K562 (cell line): ENCODE results near the gene DLK2. TPM values are rescaled to one million over a fixed set of nuclear protein-coding genes. Genes with fewer than 3 reads are reported as not detected.

Experiments
- ATAC-seq: fragments of 200-7000 bp; cut with Tn5 transposase; 3 replicates; pipeline ENCODE4 v1.9.1; 2020; ENCODE audit warnings: moderate library complexity
- BruUV-seq: library from RNA; stranded (reverse); fragments of 400-500 nt; replicated peaks from 2 replicates; lab custom pipeline; 2021; lab: Mats Ljungman, UMichigan
- CTCF ChIA-PET: fragments of 300-600 bp; formaldehyde crosslinking; extraction: SDS; loops from one replicate; lab custom pipeline; 2021; ENCODE audit warnings: low intra/inter-chr PET ratio; lab: Yijun Ruan, JAX
- POLR2A ChIA-PET: fragments of 300-600, 350-650 bp; sonication (Branson Sonifier 250); formaldehyde crosslinking; extraction: SDS; loops from one replicate; lab custom pipeline; 2021; ENCODE audit warnings: antibody characterized with exemption, inconsistent platforms; lab: Yijun Ruan, JAX
- DNase-seq, 4 experiments: peaks; one replicate each; pipeline versions ENCODE4 v3.0.0 to v3.0.0-alpha.2; 2011 to 2018; ENCODE audit warnings: low spot score in 3 of 4, mixed read lengths in 3 of 4; ENCODE audit errors: extremely low read depth in 1 of 4
- FAIRE-seq: peaks from 2 replicates; lab custom pipeline; 2011; peaks lifted over from hg19 to GRCh38; lab: Jason Lieb, UNC
- H2AFZ ChIP-seq: 2 replicates; pipeline ENCODE4 v1.6.0; 2011; ENCODE audit warnings: low read depth, low read length, control low read depth, inconsistent platforms
- H3K27ac ChIP-seq: fragments of 200-600 bp; 3 replicates; pipeline ENCODE4 v1.8.0; 2011; ENCODE audit warnings: low read depth, mild to moderate bottlenecking, control low read depth, inconsistent platforms, low read length, moderate library complexity, mixed read lengths; ENCODE audit errors: extremely low read depth
- H3K27me3 ChIP-seq, 2 experiments: fragments of 300-600 bp in 1 of 2; 2 replicates in 1 of 2; 3 replicates in 1 of 2; pipeline versions ENCODE4 v1.6.0 to v1.8.0; 2011; ENCODE audit warnings: inconsistent platforms in 2 of 2, low read length in 2 of 2, mild to moderate bottlenecking in 1 of 2, mixed read lengths in 1 of 2, moderate library complexity in 1 of 2; ENCODE audit not compliant: control insufficient read depth in 2 of 2, insufficient read depth in 2 of 2
- H3K36me3 ChIP-seq: fragments of 300-600 bp; 3 replicates; pipeline ENCODE4 v1.8.0; 2011; ENCODE audit warnings: mild to moderate bottlenecking, low read length, inconsistent platforms; ENCODE audit not compliant: control insufficient read depth, insufficient read depth
- H3K4me1 ChIP-seq, 2 experiments: fragments of 200-600 bp in 1 of 2; replicated peaks in 1 of 2; 2 replicates in 1 of 2; 3 replicates in 1 of 2; pipeline versions ENCODE4 v1.5.1 to v1.8.0; 2011; ENCODE audit warnings: inconsistent platforms in 2 of 2, low read length in 2 of 2, mild to moderate bottlenecking in 1 of 2, mixed read lengths in 1 of 2, moderate library complexity in 1 of 2; ENCODE audit not compliant: control insufficient read depth in 2 of 2, insufficient read depth in 2 of 2
- H3K4me2 ChIP-seq: 2 replicates; pipeline ENCODE4 v1.6.1; 2011; ENCODE audit warnings: low read length, control low read depth, inconsistent platforms, mixed read lengths; ENCODE audit not compliant: insufficient read depth
- H3K4me3 ChIP-seq: fragments of 200-600 bp; sonication (generic), shearing (Covaris generic); 2 replicates; pipeline ENCODE4 v1.5.1; 2016; ENCODE audit warnings: control low read depth, inconsistent platforms
- H3K79me2 ChIP-seq: fragments of 200-600 bp; 3 replicates; pipeline ENCODE4 v1.8.0; 2011; ENCODE audit warnings: low read length, inconsistent platforms; ENCODE audit not compliant: control insufficient read depth, insufficient read depth
- H3K9ac ChIP-seq, 2 experiments: 2 replicates each; pipeline versions ENCODE4 v1.6.0 to v1.6.1; 2011; ENCODE audit warnings: low read depth in 2 of 2, low read length in 2 of 2, control low read depth in 1 of 2, inconsistent platforms in 1 of 2, mild to moderate bottlenecking in 1 of 2, mixed read lengths in 1 of 2; ENCODE audit not compliant: insufficient read depth in 1 of 2
- H3K9me1 ChIP-seq: one replicate; pipeline ENCODE4 v1.6.0; 2011; ENCODE audit warnings: inconsistent platforms, mild to moderate bottlenecking, low read length, moderate library complexity; ENCODE audit not compliant: control insufficient read depth, insufficient read depth
- H3K9me3 ChIP-seq: replicated peaks from 2 replicates; pipeline ENCODE4 v1.5.1; 2011; ENCODE audit warnings: low read depth, low read length, inconsistent platforms; ENCODE audit not compliant: control insufficient read depth, insufficient read depth
- H4K20me1 ChIP-seq: replicated peaks from 2 replicates; pipeline ENCODE4 v1.6.1; 2011; ENCODE audit warnings: low read length, inconsistent platforms, mixed read lengths; ENCODE audit not compliant: control insufficient read depth, insufficient read depth
- CXXC5 ChIP-seq: fragments of 250-450 bp; sonication (Bioruptor Pico); IDR thresholded peaks from 2 replicates; pipeline ENCODE4 v1.8.0; 2022; ENCODE audit warnings: inconsistent platforms, mild to moderate bottlenecking, moderate library complexity
- FOXA3 ChIP-seq, 2 experiments: fragments of 450-650 bp in 1 of 2; sonication (generic) in 1 of 2; formaldehyde crosslinking; IDR thresholded peaks in 1 of 2; conservative IDR thresholded peaks in 1 of 2; 2 replicates each; pipeline versions ENCODE4 v1.4.0 to v1.8.0; 2020 to 2022; ENCODE audit warnings: mild to moderate bottlenecking in 2 of 2, missing genetic modification reagents in 1 of 2
- HCFC1 ChIP-seq: IDR thresholded peaks from 2 replicates; pipeline ENCODE4 v1.6.1; 2012; ENCODE audit warnings: low read depth, low read length, improper control_type of control experiment
- HDAC2 ChIP-seq: fragments of 450-650 bp; IDR thresholded peaks from 2 replicates; pipeline ENCODE4 v1.6.1; 2016; ENCODE audit warnings: mild to moderate bottlenecking
- IFI16 ChIP-seq: fragments of 250-450 bp; sonication (Bioruptor Pico); IDR thresholded peaks from 2 replicates; pipeline ENCODE4 v2.1.2; 2022; ENCODE audit warnings: mild to moderate bottlenecking, inconsistent platforms
- KHSRP ChIP-seq: fragments of 450-650 bp; IDR thresholded peaks from 2 replicates; pipeline ENCODE4 v1.6.1; 2017
- MYBL2 ChIP-seq, 2 experiments: fragments of 450-650 bp in 1 of 2; sonication (generic) in 1 of 2; formaldehyde crosslinking in 1 of 2; IDR thresholded peaks; 2 replicates each; pipeline versions ENCODE4 v1.6.1 to v1.8.1; 2017 to 2022; ENCODE audit warnings: borderline replicate concordance in 1 of 2, inconsistent platforms in 1 of 2, low read depth in 1 of 2, mild to moderate bottlenecking in 1 of 2, missing genetic modification reagents in 1 of 2, moderate library complexity in 1 of 2
- TAF15 ChIP-seq: fragments of 200-400 bp; formaldehyde crosslinking; IDR thresholded peaks from 2 replicates; pipeline ENCODE4 v1.6.1; 2017; ENCODE audit warnings: mild to moderate bottlenecking, low read depth, low read length, moderate library complexity
- USF1 ChIP-seq: sonication (generic); formaldehyde crosslinking; IDR thresholded peaks from 2 replicates; pipeline ENCODE4 v1.9.0; 2022; ENCODE audit warnings: mild to moderate bottlenecking, missing genetic modification reagents
- ZNF23 ChIP-seq: fragments of 250-450 bp; sonication (Bioruptor Pico); IDR thresholded peaks from 2 replicates; pipeline ENCODE4 v1.4.0; 2020; ENCODE audit warnings: mild to moderate bottlenecking
- ZNF282 ChIP-seq: sonication (generic); formaldehyde crosslinking; IDR thresholded peaks from 2 replicates; pipeline ENCODE4 v1.8.1; 2023; ENCODE audit warnings: missing genetic modification reagents
- WGBS: fragments of 100-300 bp; shearing (Covaris generic); methylation state at CpG from one replicate; pipeline ENCODE4 v1.1.6; 2016; ENCODE audit warnings: low coverage, mixed read lengths; ENCODE audit not compliant: insufficient coverage; ENCODE audit errors: missing lambda C conversion rate; 5-methylcytosine and 5-hydroxymethylcytosine counted together
- in situ Hi-C: fragments of 300-500 bp; cut with MboI; formaldehyde crosslinking; loops from 4 replicates; pipeline ENCODE4 v1.15.0; 2018; ENCODE audit warnings: inconsistent platforms, mixed read lengths
- intact Hi-C: fragments of 100-400 bp; cut with micrococcal nuclease; formaldehyde crosslinking; loops from 2 replicates; pipeline ENCODE4 v1.14.2; 2022
- polyA plus RNA-seq, 8 experiments: library from polyadenylated mRNA; depleted of rRNA in 4 of 8; stranded (reverse) in 5 of 8; unstranded in 3 of 8; fragments of >200 nt; fragmentation: Nextera tagmentation in 2 of 8; fragmentation: Illumina TruSeq in 1 of 8; extraction: Ambion mirVana in 2 of 8; extraction: Trizol in 1 of 8; gene quantifications; 2 replicates each; pipeline versions ENCODE4 v1.2.1 to v1.2.3, GENCODE V29; 2011 to 2014; ENCODE audit warnings: inconsistent platforms in 1 of 8, missing spikeins in 1 of 8
- total RNA-seq, 7 experiments: library from RNA; depleted of rRNA in 6 of 7; stranded (reverse); fragments of >200 nt in 6 of 7; fragmentation: Illumina TruSeq in 2 of 7; extraction: Trizol in 2 of 7; gene quantifications; 2 replicates each; pipeline versions ENCODE4 v1.2.1 to v1.2.3, GENCODE V29; 2011 to 2021; ENCODE audit warnings: low replicate concordance in 1 of 7
- TF ChIP-seq, protein P1 (sequence below): sonication (generic); formaldehyde crosslinking; IDR thresholded peaks from 2 replicates; pipeline ENCODE4 v1.9.0; 2022; ENCODE audit warnings: mild to moderate bottlenecking, missing genetic modification reagents
- TF ChIP-seq, protein P2 (sequence below): sonication (generic); formaldehyde crosslinking; IDR thresholded peaks from 2 replicates; pipeline ENCODE4 v1.8.0; 2022; ENCODE audit warnings: mild to moderate bottlenecking, missing genetic modification reagents, borderline replicate concordance
- TF ChIP-seq, protein P3 (sequence below): sonication (generic); formaldehyde crosslinking; IDR thresholded peaks from 2 replicates; pipeline ENCODE4 v1.8.0; 2022; ENCODE audit warnings: missing genetic modification reagents, mild to moderate bottlenecking, borderline replicate concordance

DLK2 gene
- total and polyA plus RNA-seq, 9 of the 15 experiments (the other 6 are each of a cell fraction or from before 2014, with no cell fraction given) = 0.11 to 0.53 (median 0.29) TPM; not detected in 3

DNA sequence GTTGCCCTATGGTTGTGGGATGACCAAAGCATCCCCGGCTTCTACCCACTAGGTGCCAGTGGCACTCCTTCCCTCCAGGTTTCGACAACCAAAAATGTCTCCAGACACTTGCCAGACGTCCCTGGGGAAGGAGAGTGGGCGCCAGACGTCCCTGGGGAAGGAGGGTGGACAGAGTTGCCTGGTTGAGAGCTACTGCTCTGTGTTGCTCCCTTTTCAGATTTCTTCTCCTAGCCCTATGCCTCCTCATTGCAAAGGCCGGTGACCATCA, 41.7 kb upstream of the DLK2 start (continued):
- TF ChIP-seq CXXC5 (CRISPR knock-in tag) = no peak
- no peak for TF ChIP-seq TAF15
- no peak for TF ChIP-seq HDAC2
- TF ChIP-seq FOXA3 (CRISPR knock-in tag; conservative IDR thresholded peaks at IDR 0.05 in 1 of 2, IDR thresholded peaks at IDR 0.05 in 1 of 2) = no peak
- TF ChIP-seq, all 486 proteins: peak for 0

- peak; percentile 80 for FAIRE-seq
- WGBS = 61% methylated on average over 14 of the region's 18 CpGs
- Histone ChIP-seq H3K9ac (peak overlapping the region in 1 of 2 experiments; percentile 73; a peak in 2 of 4 replicates), H3K4me2 (no peak overlapping the region; the same call in 1 of the 2 replicates), H3K36me3 (peaks cover 41% of the 10 kb centered on the region; the same call in 2 of the 3 replicates), H4K20me1 (peaks cover 22% of the 10 kb centered on the region), H2AFZ (no peak overlapping the region), H3K27me3 (no peaks in the 10 kb centered on the region), H3K79me2 (0 out of 3 replicates have a peak, but pooled peaks cover 3% of the 10 kb centered on the region), H3K9me3 (no peaks in the 10 kb centered on the region), H3K4me3 (no peak overlapping the region), H3K4me1 (peaks cover 16 to 28% of the 10 kb centered on the region in 2 experiments), H3K9me1 (peaks cover 3% of the 10 kb centered on the region), H3K27ac (no peak overlapping the region)
- in situ Hi-C loops = no loop called here
- CTCF ChIA-PET = interaction anchor here (0.6 to 1.4 kb wide), 10 partner anchors 11 to 596 kb away, joined by 3 to 7 read pairs (median 4); partner anchors contain the start of gene DLK2
- POLR2A ChIA-PET = interaction anchor here (0.6 to 8.5 kb wide), 4 partner anchors 9 to 95 kb away, joined by 3 to 54 read pairs (median 4); partner anchors contain the start of gene LRRC73
- peak; percentile 77 to 89 (median 86) for DNase-seq
- BruUV-seq = no TSS peak
- intact Hi-C loops = loop anchor here (1.0 kb wide), 1 partner anchor 42 kb away; no protein-coding TSS in a partner anchor
- peak; percentile 91 for ATAC-seq
- TF ChIP-seq, protein P1, sequence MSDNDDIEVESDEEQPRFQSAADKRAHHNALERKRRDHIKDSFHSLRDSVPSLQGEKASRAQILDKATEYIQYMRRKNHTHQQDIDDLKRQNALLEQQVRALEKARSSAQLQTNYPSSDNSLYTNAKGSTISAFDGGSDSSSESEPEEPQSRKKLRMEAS (CRISPR knock-in tag) = no peak
- no peak for TF ChIP-seq HCFC1
- no peak for TF ChIP-seq IFI16 (CRISPR knock-in tag)
- no peak for TF ChIP-seq USF1 (CRISPR knock-in tag)
- TF ChIP-seq MYBL2 (IDR thresholded peaks at IDR 0.05; ENCODE audit: low read depth) = no peak
- TF ChIP-seq MYBL2 (CRISPR knock-in tag; IDR thresholded peaks at IDR 0.05; ENCODE audit: borderline replicate concordance) = no peak
- TF ChIP-seq ZNF282 (CRISPR knock-in tag) = no peak
- no peak for TF ChIP-seq KHSRP
- TF ChIP-seq, protein P2, sequence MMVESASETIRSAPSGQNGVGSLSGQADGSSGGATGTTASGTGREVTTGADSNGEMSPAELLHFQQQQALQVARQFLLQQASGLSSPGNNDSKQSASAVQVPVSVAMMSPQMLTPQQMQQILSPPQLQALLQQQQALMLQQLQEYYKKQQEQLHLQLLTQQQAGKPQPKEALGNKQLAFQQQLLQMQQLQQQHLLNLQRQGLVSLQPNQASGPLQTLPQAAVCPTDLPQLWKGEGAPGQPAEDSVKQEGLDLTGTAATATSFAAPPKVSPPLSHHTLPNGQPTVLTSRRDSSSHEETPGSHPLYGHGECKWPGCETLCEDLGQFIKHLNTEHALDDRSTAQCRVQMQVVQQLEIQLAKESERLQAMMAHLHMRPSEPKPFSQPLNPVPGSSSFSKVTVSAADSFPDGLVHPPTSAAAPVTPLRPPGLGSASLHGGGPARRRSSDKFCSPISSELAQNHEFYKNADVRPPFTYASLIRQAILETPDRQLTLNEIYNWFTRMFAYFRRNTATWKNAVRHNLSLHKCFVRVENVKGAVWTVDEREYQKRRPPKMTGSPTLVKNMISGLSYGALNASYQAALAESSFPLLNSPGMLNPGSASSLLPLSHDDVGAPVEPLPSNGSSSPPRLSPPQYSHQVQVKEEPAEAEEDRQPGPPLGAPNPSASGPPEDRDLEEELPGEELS = no peak
- no peak for TF ChIP-seq ZNF23
- TF ChIP-seq, protein P3, sequence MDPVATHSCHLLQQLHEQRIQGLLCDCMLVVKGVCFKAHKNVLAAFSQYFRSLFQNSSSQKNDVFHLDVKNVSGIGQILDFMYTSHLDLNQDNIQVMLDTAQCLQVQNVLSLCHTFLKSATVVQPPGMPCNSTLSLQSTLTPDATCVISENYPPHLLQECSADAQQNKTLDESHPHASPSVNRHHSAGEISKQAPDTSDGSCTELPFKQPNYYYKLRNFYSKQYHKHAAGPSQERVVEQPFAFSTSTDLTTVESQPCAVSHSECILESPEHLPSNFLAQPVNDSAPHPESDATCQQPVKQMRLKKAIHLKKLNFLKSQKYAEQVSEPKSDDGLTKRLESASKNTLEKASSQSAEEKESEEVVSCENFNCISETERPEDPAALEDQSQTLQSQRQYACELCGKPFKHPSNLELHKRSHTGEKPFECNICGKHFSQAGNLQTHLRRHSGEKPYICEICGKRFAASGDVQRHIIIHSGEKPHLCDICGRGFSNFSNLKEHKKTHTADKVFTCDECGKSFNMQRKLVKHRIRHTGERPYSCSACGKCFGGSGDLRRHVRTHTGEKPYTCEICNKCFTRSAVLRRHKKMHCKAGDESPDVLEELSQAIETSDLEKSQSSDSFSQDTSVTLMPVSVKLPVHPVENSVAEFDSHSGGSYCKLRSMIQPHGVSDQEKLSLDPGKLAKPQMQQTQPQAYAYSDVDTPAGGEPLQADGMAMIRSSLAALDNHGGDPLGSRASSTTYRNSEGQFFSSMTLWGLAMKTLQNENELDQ = no peak
Observed at GRCh38 chr6:43496370-43497128, 41.2 kb upstream of the DLK2 start.
